Keratinocyte (primary cell): ENCODE results near the gene ATRX.

Source experiments
- CTCF ChIP-seq, 3 experiments: IDR thresholded peaks in 1 of 3; conservative IDR thresholded peaks in 1 of 3; optimal IDR thresholded peaks in 1 of 3; 2 replicates in 2 of 3; 3 replicates in 1 of 3; pipeline versions ENCODE3 to v1.5.1; 2011; ENCODE audit warnings: low read length in 3 of 3, mild to moderate bottlenecking in 3 of 3, moderate library complexity in 2 of 3, control low read depth in 1 of 3, inconsistent platforms in 1 of 3; ENCODE audit not compliant: insufficient read depth in 2 of 3; ENCODE audit errors: extremely low read depth in 1 of 3
- EZH2 ChIP-seq: IDR thresholded peaks from one replicate; pipeline ENCODE4 v1.6.1; 2012; ENCODE audit warnings: inconsistent platforms, mild to moderate bottlenecking, low read length, moderate library complexity

DNA sequence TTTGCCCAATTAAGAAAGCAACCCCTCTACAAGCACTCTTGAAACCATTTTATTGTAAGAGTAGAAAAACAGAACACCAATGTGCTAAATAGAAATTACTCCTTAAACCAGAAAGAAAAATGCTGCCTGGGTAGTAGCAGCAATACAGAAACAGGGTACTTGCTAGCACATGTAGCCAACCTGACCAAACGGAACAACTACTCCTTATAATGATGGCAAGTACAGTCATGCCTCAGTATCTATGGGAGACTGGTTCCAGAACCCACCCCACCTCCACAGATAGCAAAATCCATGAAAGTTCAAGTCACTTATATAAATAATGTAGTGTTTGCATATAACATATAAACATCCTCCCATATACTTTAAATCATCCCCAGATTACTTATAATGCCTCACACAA lies 168.8 kb downstream of the ATRX start:
- TF ChIP-seq CTCF (optimal IDR thresholded peaks at IDR 0.05 in 1 of 3, IDR thresholded peaks at IDR 0.05 in 1 of 3, conservative IDR thresholded peaks at IDR 0.05 in 1 of 3; ENCODE audit: extremely low read depth in 1 of 3, insufficient read depth in 2 of 3, low read length in 3 of 3): no peak
- TF ChIP-seq EZH2: no peak
